A549 (cell line): ENCODE results near the gene SLU7.

Source experiments
- BHLHE40 ChIP-seq: IDR thresholded peaks from 2 replicates; pipeline ENCODE4 v1.6.1; 2012; ENCODE audit warnings: low read depth, low read length, inconsistent platforms
- CTCF ChIP-seq: fragments of >200 bp; sonication (Bioruptor Twin); formaldehyde crosslinking; IDR thresholded peaks from 3 replicates; pipeline ENCODE4 v1.5.1; 2016
- MAX ChIP-seq: IDR thresholded peaks from 2 replicates; pipeline ENCODE4 v1.6.1; 2012
- POLR2A ChIP-seq: IDR thresholded peaks from 2 replicates; pipeline ENCODE4 v1.6.1; 2012; ENCODE audit warnings: mild to moderate bottlenecking, low read length
- ZNF302 ChIP-seq: fragments of 250-450 bp; sonication (Bioruptor Pico); IDR thresholded peaks from 2 replicates; pipeline ENCODE4 v1.9.0; 2021; ENCODE audit warnings: inconsistent platforms, mild to moderate bottlenecking, moderate library complexity

- TF ChIP-seq ZNF302 (no peak), CTCF (no peak), POLR2A (no peak), MAX (no peak), BHLHE40 (no peak)
Observed at GRCh38 chr5:160423099-160423498, 4.2 kb upstream of the SLU7 start.
